DND-41 (cell line): ENCODE measurements around the gene OBSCN.
"Not testable (repeated sequence)": the region's sequence is repeated elsewhere in the genome, so short reads cannot be mapped to it uniquely, and the experiment has no call there.

ENCODE experiments used
- ATAC-seq: fragments of 200-7000 bp; cut with Tn5 transposase; 3 replicates; pipeline ENCODE4 v1.9.1; 2021; ENCODE audit warnings: low read depth; ENCODE audit not compliant: insufficient read depth
- DNase-seq: peaks from one replicate; pipeline ENCODE4 v3.0.0-alpha.2; 2020
- H2AFZ ChIP-seq: 2 replicates; pipeline ENCODE4 v1.6.0; 2012; ENCODE audit warnings: low read depth, low read length
- H3K27ac ChIP-seq: 2 replicates; pipeline ENCODE4 v1.5.1; 2012; ENCODE audit warnings: low read length, inconsistent platforms
- H3K27me3 ChIP-seq: fragments of 200-600 bp; sonication (generic); 2 replicates; pipeline ENCODE4 v1.6.0; 2012; ENCODE audit warnings: low read length, mild to moderate bottlenecking, inconsistent platforms; ENCODE audit not compliant: insufficient read depth, poor library complexity
- H3K36me3 ChIP-seq: 2 replicates; pipeline ENCODE4 v1.5.1; 2012; ENCODE audit warnings: low read length, inconsistent platforms; ENCODE audit not compliant: insufficient read depth
- H3K4me1 ChIP-seq: 2 replicates; pipeline ENCODE4 v1.5.1; 2012; ENCODE audit warnings: mild to moderate bottlenecking, low read length; ENCODE audit not compliant: insufficient read depth
- H3K4me2 ChIP-seq: 2 replicates; pipeline ENCODE4 v1.6.0; 2012; ENCODE audit warnings: mild to moderate bottlenecking, moderate library complexity, low read length, inconsistent platforms; ENCODE audit not compliant: insufficient read depth
- H3K4me3 ChIP-seq, 2 experiments: fragments of 200-600 bp in 1 of 2; shearing (Covaris generic) in 1 of 2; 2 replicates each; pipeline ENCODE4 v1.5.1; 2012 to 2016; ENCODE audit warnings: inconsistent platforms in 2 of 2, low read length in 2 of 2, mild to moderate bottlenecking in 2 of 2, low read depth in 1 of 2, moderate library complexity in 1 of 2
- H3K79me2 ChIP-seq: 2 replicates; pipeline ENCODE4 v1.6.0; 2012; ENCODE audit warnings: low read length, inconsistent platforms; ENCODE audit not compliant: insufficient read depth
- H3K9ac ChIP-seq: 2 replicates; pipeline ENCODE4 v1.6.0; 2012; ENCODE audit warnings: low read depth, mild to moderate bottlenecking, inconsistent platforms, low read length, moderate library complexity
- H3K9me3 ChIP-seq: 2 replicates; pipeline ENCODE4 v1.5.1; 2012; ENCODE audit warnings: low read length, moderate library complexity, mild to moderate bottlenecking, inconsistent platforms; ENCODE audit not compliant: insufficient read depth, severe bottlenecking
- H4K20me1 ChIP-seq: 2 replicates; pipeline ENCODE4 v1.6.0; 2012; ENCODE audit warnings: low read length; ENCODE audit not compliant: insufficient read depth
- CTCF ChIP-seq: IDR thresholded peaks from 2 replicates; pipeline ENCODE4 v1.5.1; 2012; ENCODE audit warnings: borderline replicate concordance, low read length, moderate library complexity, mild to moderate bottlenecking; ENCODE audit not compliant: poor library complexity, severe bottlenecking; ENCODE audit errors: extremely low read depth
- EZH2 ChIP-seq: IDR thresholded peaks from 3 replicates; pipeline ENCODE4 v1.6.1; 2012; ENCODE audit warnings: borderline replicate concordance, low read depth, mild to moderate bottlenecking, moderate library complexity, low read length, inconsistent platforms; ENCODE audit not compliant: severe bottlenecking

OBSCN gene

GRCh38 chr1:228245111-228245510, 37.3 kb downstream of the OBSCN start:
- H3K4me1 ChIP-seq, result no peaks in the 10 kb centered on the region
- ATAC-seq, result no peak
- H3K4me2 ChIP-seq, result no peak overlapping the region
- TF ChIP-seq CTCF, result no peak
- TF ChIP-seq EZH2, result no peak
- no peak for DNase-seq
- peaks cover 96% of the 10 kb centered on the region for H3K36me3 ChIP-seq
- no peak overlapping the region for H3K4me3 ChIP-seq
- no peak overlapping the region for H3K27ac ChIP-seq
- H3K9ac ChIP-seq, result no peak overlapping the region
- peaks cover 67% of the 10 kb centered on the region for H3K9me3 ChIP-seq
- no peaks in the 10 kb centered on the region for H3K79me2 ChIP-seq
- no peaks in the 10 kb centered on the region for H3K27me3 ChIP-seq
- H2AFZ ChIP-seq, result no peak overlapping the region
- H4K20me1 ChIP-seq, result no peaks in the 10 kb centered on the region

GRCh38 chr1:228246216-228246900, 38.5 kb downstream of the OBSCN start:
- H3K36me3 ChIP-seq, result peaks cover 96% of the 10 kb centered on the region

GRCh38 chr1:228249513-228250305, 41.9 kb downstream of the OBSCN start:
- H3K4me2 ChIP-seq, result no peak overlapping the region
- H3K9me3 ChIP-seq, result peaks cover 22% of the 10 kb centered on the region
- no peak for DNase-seq
- no peak overlapping the region for H3K27ac ChIP-seq
- H3K36me3 ChIP-seq, result peaks cover 80% of the 10 kb centered on the region
- H3K27me3 ChIP-seq, result no peaks in the 10 kb centered on the region
- H3K4me3 ChIP-seq, result no peak overlapping the region
- H3K9ac ChIP-seq, result no peak overlapping the region
- TF ChIP-seq CTCF (no peak), EZH2 (no peak)
- H4K20me1 ChIP-seq, result no peaks in the 10 kb centered on the region
- H3K79me2 ChIP-seq, result no peaks in the 10 kb centered on the region
- ATAC-seq, result no peak
- H2AFZ ChIP-seq, result no peak overlapping the region
- H3K4me1 ChIP-seq, result no peaks in the 10 kb centered on the region

More at GRCh38 chr1:228246216-228246900, 38.5 kb downstream of the OBSCN start:
- H3K4me1 ChIP-seq, result no peaks in the 10 kb centered on the region
- no peak for DNase-seq
- H3K9ac ChIP-seq, result no peak overlapping the region
- H3K9me3 ChIP-seq, result peaks cover 55% of the 10 kb centered on the region
- no peak overlapping the region for H2AFZ ChIP-seq
- TF ChIP-seq CTCF (no peak), EZH2 (no peak)
- H3K4me2 ChIP-seq, result no peak overlapping the region
- no peaks in the 10 kb centered on the region for H3K79me2 ChIP-seq
- no peaks in the 10 kb centered on the region for H4K20me1 ChIP-seq
- no peak overlapping the region for H3K4me3 ChIP-seq
- no peaks in the 10 kb centered on the region for H3K27me3 ChIP-seq
- no peak overlapping the region for H3K27ac ChIP-seq
- ATAC-seq, result no peak

- not testable (repeated sequence) for H3K27ac ChIP-seq, H3K27me3 ChIP-seq, H3K9me3 ChIP-seq, H3K79me2 ChIP-seq, DNase-seq, H3K4me3 ChIP-seq, H3K4me1 ChIP-seq, H2AFZ ChIP-seq, H4K20me1 ChIP-seq, H3K4me2 ChIP-seq, H3K9ac ChIP-seq, ATAC-seq
- peaks cover 75% of the 10 kb centered on the region for H3K36me3 ChIP-seq
These were observed 44.6 kb downstream of the OBSCN start for GRCh38 chr1:228252476-228252875.
